ENCODE data around the gene UAP1. TPM values are rescaled to one million over a fixed set of nuclear protein-coding genes. Genes with fewer than 3 reads are reported as not detected.

The UAP1 gene
- total and polyA plus RNA-seq, 2 experiments from 2014 or later, result 406 to 534 TPM

- Histone ChIP-seq H3F3A (ENCODE audit: insufficient read depth) (peaks cover 54% of the 10 kb centered on the region), H3K79me2 (ENCODE audit: insufficient read depth) (peaks cover 4% of the 10 kb centered on the region; the same call in 1 of the 2 replicates), H3K27ac (peak overlapping the region; percentile 85), H3K9me3 (ENCODE audit: low read depth) (no peaks in the 10 kb centered on the region), H3K9me2 (ENCODE audit: insufficient read depth) (no peaks in the 10 kb centered on the region), H4K20me1 (ENCODE audit: insufficient read depth) (no peaks in the 10 kb centered on the region), H2AFZ (0 out of 2 replicates have a peak overlapping the region, but pooled peaks have one; percentile 25), H3K4me2 (ENCODE audit: unreplicated experiment) (peak overlapping the region; percentile 62), H3K4me3 (no peak overlapping the region; the same call in 1 of the 2 replicates), H3K4me1 (ENCODE audit: insufficient read depth) (peaks cover 57% of the 10 kb centered on the region), H3K36me3 (ENCODE audit: low read depth) (no peaks in the 10 kb centered on the region), H3K27me3 (replicated peaks; ENCODE audit: insufficient read depth) (no peaks in the 10 kb centered on the region), H3K9ac (peak overlapping the region; percentile 60)
- DNase-seq, result peak; percentile 98
- no peak for TF ChIP-seq EZH2phosphoT487 (IDR thresholded peaks at IDR 0.05; ENCODE audit: insufficient read depth, low read depth)
- TF ChIP-seq EZH2 (IDR thresholded peaks at IDR 0.05; ENCODE audit: insufficient read depth, poor library complexity, severe bottlenecking), result no peak
- WGBS, 2 experiments (ENCODE audit: low coverage in 1 of 2, low lambda C conversion rate in 2 of 2, missing lambda C conversion rate in 2 of 2), result 19 to 20% methylated on average over 5 of the region's 5 CpGs
- in situ Hi-C loops (cut with MboI), result no loop called here
These were observed 19.8 kb upstream of the UAP1 start for GRCh38 chr1:162541619-162542141.

GRCh38 chr1:162543228-162543627 is 18.3 kb upstream of the UAP1 start:
- in situ Hi-C loops (cut with MboI), result no loop called here
- no peaks in the 10 kb centered on the region for H3K36me3 ChIP-seq (ENCODE audit: low read depth)
- 97 to 100% methylated on average over 3 of the region's 3 CpGs for WGBS, 2 experiments (ENCODE audit: low coverage in 1 of 2, low lambda C conversion rate in 2 of 2, missing lambda C conversion rate in 2 of 2)
- no peak for DNase-seq
- no peaks in the 10 kb centered on the region for H3K9me3 ChIP-seq (ENCODE audit: low read depth)
- H3K9me2 ChIP-seq (ENCODE audit: insufficient read depth), result no peaks in the 10 kb centered on the region
- TF ChIP-seq EZH2phosphoT487 (IDR thresholded peaks at IDR 0.05; ENCODE audit: insufficient read depth, low read depth) (no peak), EZH2 (IDR thresholded peaks at IDR 0.05; ENCODE audit: insufficient read depth, poor library complexity, severe bottlenecking) (no peak)
- H3K4me1 ChIP-seq (ENCODE audit: insufficient read depth), result peaks cover 52% of the 10 kb centered on the region
- no peak overlapping the region for H3K4me2 ChIP-seq (ENCODE audit: unreplicated experiment)
- peaks cover 48% of the 10 kb centered on the region for H3F3A ChIP-seq (ENCODE audit: insufficient read depth)
- no peak overlapping the region for H3K9ac ChIP-seq
- H4K20me1 ChIP-seq (ENCODE audit: insufficient read depth), result no peaks in the 10 kb centered on the region
- H3K4me3 ChIP-seq, result no peak overlapping the region
- H2AFZ ChIP-seq, result no peak overlapping the region
- peaks cover 4% of the 10 kb centered on the region; the same call in 1 of the 2 replicates for H3K79me2 ChIP-seq (ENCODE audit: insufficient read depth)
- peak overlapping the region; percentile 85; the same call in 1 of the 2 replicates for H3K27ac ChIP-seq
- no peaks in the 10 kb centered on the region for H3K27me3 ChIP-seq (replicated peaks; ENCODE audit: insufficient read depth)

- no peak for TF ChIP-seq EZH2 (IDR thresholded peaks at IDR 0.05; ENCODE audit: insufficient read depth, poor library complexity, severe bottlenecking)
- TF ChIP-seq EZH2phosphoT487 (IDR thresholded peaks at IDR 0.05; ENCODE audit: insufficient read depth, low read depth), result no peak
- Histone ChIP-seq H3K9ac (peak overlapping the region; percentile 64), H3K9me3 (ENCODE audit: low read depth) (no peaks in the 10 kb centered on the region), H3K27ac (peak overlapping the region; percentile 84), H3K27me3 (replicated peaks; ENCODE audit: insufficient read depth) (no peaks in the 10 kb centered on the region), H3F3A (ENCODE audit: insufficient read depth) (peaks cover 26% of the 10 kb centered on the region), H3K4me1 (ENCODE audit: insufficient read depth) (peaks cover 37% of the 10 kb centered on the region), H3K36me3 (ENCODE audit: low read depth) (no peaks in the 10 kb centered on the region), H3K9me2 (ENCODE audit: insufficient read depth) (no peaks in the 10 kb centered on the region), H3K79me2 (ENCODE audit: insufficient read depth) (no peaks in the 10 kb centered on the region; the same call in 1 of the 2 replicates), H2AFZ (0 out of 2 replicates have a peak overlapping the region, but pooled peaks have one; percentile 11), H4K20me1 (ENCODE audit: insufficient read depth) (no peaks in the 10 kb centered on the region), H3K4me2 (ENCODE audit: unreplicated experiment) (peak overlapping the region; percentile 60), H3K4me3 (0 out of 2 replicates have a peak overlapping the region, but pooled peaks have one; percentile 10)
- in situ Hi-C loops (cut with MboI), result no loop called here
- 0 to 3% methylated on average over 4 of the region's 4 CpGs for WGBS, 2 experiments (ENCODE audit: low coverage in 1 of 2, low lambda C conversion rate in 2 of 2, missing lambda C conversion rate in 2 of 2)
- DNase-seq, result peak; percentile 96
These were observed 13.4 kb upstream of the UAP1 start for GRCh38 chr1:162548170-162548569.

GRCh38 chr1:162549001-162549400 is 12.5 kb upstream of the UAP1 start:
- TF ChIP-seq EZH2phosphoT487 (IDR thresholded peaks at IDR 0.05; ENCODE audit: insufficient read depth, low read depth) (no peak), EZH2 (IDR thresholded peaks at IDR 0.05; ENCODE audit: insufficient read depth, poor library complexity, severe bottlenecking) (no peak)
- Histone ChIP-seq H4K20me1 (ENCODE audit: insufficient read depth) (no peaks in the 10 kb centered on the region), H3K9ac (peak overlapping the region; percentile 64), H3K27ac (peak overlapping the region; percentile 84), H2AFZ (peak overlapping the region; percentile 40), H3F3A (ENCODE audit: insufficient read depth) (peaks cover 32% of the 10 kb centered on the region), H3K4me3 (no peak overlapping the region), H3K4me2 (ENCODE audit: unreplicated experiment) (peak overlapping the region; percentile 60), H3K36me3 (ENCODE audit: low read depth) (no peaks in the 10 kb centered on the region), H3K79me2 (ENCODE audit: insufficient read depth) (no peaks in the 10 kb centered on the region; the same call in 1 of the 2 replicates), H3K9me2 (ENCODE audit: insufficient read depth) (no peaks in the 10 kb centered on the region), H3K27me3 (replicated peaks; ENCODE audit: insufficient read depth) (no peaks in the 10 kb centered on the region), H3K9me3 (ENCODE audit: low read depth) (no peaks in the 10 kb centered on the region), H3K4me1 (ENCODE audit: insufficient read depth) (peaks cover 46% of the 10 kb centered on the region)
- DNase-seq, result peak; percentile 52
- in situ Hi-C loops (cut with MboI), result no loop called here
- 26 to 28% methylated on average over 1 to 2 of the region's 2 CpGs for WGBS, 2 experiments (ENCODE audit: low coverage in 1 of 2, low lambda C conversion rate in 2 of 2, missing lambda C conversion rate in 2 of 2)

Measured in GM23248 (cell line).